H9 (cell line): Measurements from ENCODE around the gene CD58. TPM values are rescaled to one million over a fixed set of nuclear protein-coding genes. Genes with fewer than 3 reads are reported as not detected.

Source experiments
- DNase-seq: peaks from one replicate; pipeline ENCODE4 v3.0.0-alpha.2; 2017
- H2AFZ ChIP-seq: one replicate; pipeline ENCODE4 v1.6.1; 2013; ENCODE audit warnings: mild to moderate bottlenecking, low read length, control low read depth, moderate library complexity
- H2AK5ac ChIP-seq: 2 replicates; pipeline ENCODE4 v1.6.1; 2013; ENCODE audit warnings: low read length, control low read depth, mixed read lengths; ENCODE audit not compliant: insufficient read length
- H2BK120ac ChIP-seq: one replicate; pipeline ENCODE4 v1.6.1; 2013; ENCODE audit warnings: low read depth, mild to moderate bottlenecking, low read length, control low read depth, inconsistent platforms; ENCODE audit not compliant: poor library complexity, severe bottlenecking
- H2BK12ac ChIP-seq: 2 replicates; pipeline ENCODE4 v1.6.1; 2013; ENCODE audit warnings: low read length, control low read depth, mixed read lengths, low read depth; ENCODE audit not compliant: insufficient read length
- H2BK15ac ChIP-seq: 2 replicates; pipeline ENCODE4 v1.6.1; 2013; ENCODE audit warnings: low read depth, low read length, control low read depth
- H2BK20ac ChIP-seq: one replicate; pipeline ENCODE4 v1.6.1; 2013; ENCODE audit warnings: low read depth, mild to moderate bottlenecking, low read length, control low read depth, inconsistent platforms; ENCODE audit not compliant: poor library complexity, severe bottlenecking
- H2BK5ac ChIP-seq: 2 replicates; pipeline ENCODE4 v1.6.1; 2013; ENCODE audit warnings: low read length, control low read depth, mixed read lengths; ENCODE audit not compliant: insufficient read length
- H3K14ac ChIP-seq: 2 replicates; pipeline ENCODE4 v1.6.1; 2013; ENCODE audit warnings: low read length, control low read depth; ENCODE audit not compliant: insufficient read depth
- H3K18ac ChIP-seq: 2 replicates; pipeline ENCODE4 v1.6.1; 2013; ENCODE audit warnings: low read depth, mild to moderate bottlenecking, mixed read lengths, low read length, control low read depth; ENCODE audit not compliant: insufficient read length
- H3K23ac ChIP-seq: 2 replicates; pipeline ENCODE4 v1.6.1; 2013; ENCODE audit warnings: low read length, control low read depth, mixed read lengths, low read depth; ENCODE audit not compliant: insufficient read length
- H3K23me2 ChIP-seq: 2 replicates; pipeline ENCODE4 v1.6.1; 2013; ENCODE audit warnings: low read depth, mild to moderate bottlenecking, mixed read lengths, low read length, control low read depth; ENCODE audit not compliant: insufficient read length, poor library complexity, severe bottlenecking
- H3K27ac ChIP-seq: 2 replicates; pipeline ENCODE4 v1.5.1; 2013; ENCODE audit warnings: low read length, control low read depth, mixed read lengths, low read depth; ENCODE audit not compliant: insufficient read length
- H3K27me3 ChIP-seq: 2 replicates; pipeline ENCODE4 v1.6.1; 2013; ENCODE audit warnings: low read length, control low read depth, inconsistent platforms; ENCODE audit not compliant: insufficient read depth
- H3K4ac ChIP-seq: 2 replicates; pipeline ENCODE4 v1.6.1; 2013; ENCODE audit warnings: low read depth, mild to moderate bottlenecking, control low read depth, inconsistent platforms, low read length, moderate library complexity
- H3K4me1 ChIP-seq: 2 replicates; pipeline ENCODE4 v1.6.1; 2013; ENCODE audit warnings: low read length, control low read depth, inconsistent platforms; ENCODE audit not compliant: insufficient read depth
- H3K4me2 ChIP-seq: 2 replicates; pipeline ENCODE4 v1.6.1; 2013; ENCODE audit warnings: low read length, control low read depth, mixed read lengths; ENCODE audit not compliant: insufficient read length, insufficient read depth
- H3K56ac ChIP-seq: 2 replicates; pipeline ENCODE4 v1.6.1; 2013; ENCODE audit warnings: low read depth, mild to moderate bottlenecking, mixed read lengths, low read length, control low read depth; ENCODE audit not compliant: insufficient read length
- H3K79me1 ChIP-seq: 2 replicates; pipeline ENCODE4 v1.6.1; 2013; ENCODE audit warnings: low read depth, mild to moderate bottlenecking, moderate library complexity, low read length, control low read depth, inconsistent platforms; ENCODE audit not compliant: insufficient read depth, poor library complexity, severe bottlenecking
- H3K79me2 ChIP-seq: 2 replicates; pipeline ENCODE4 v1.6.1; 2013; ENCODE audit warnings: low read length, control low read depth, inconsistent platforms; ENCODE audit not compliant: insufficient read depth
- H3K9ac ChIP-seq: 2 replicates; pipeline ENCODE4 v1.6.1; 2013; ENCODE audit warnings: low read length, control low read depth, mixed read lengths; ENCODE audit not compliant: insufficient read length; ENCODE audit errors: extremely low read depth
- H3K9me3 ChIP-seq: one replicate; pipeline ENCODE4 v1.6.1; 2013; ENCODE audit warnings: low read depth, low read length, inconsistent platforms; ENCODE audit not compliant: control insufficient read depth
- H3T11ph ChIP-seq: one replicate; pipeline ENCODE4 v1.6.1; 2013; ENCODE audit warnings: mild to moderate bottlenecking, low read length, control low read depth, inconsistent platforms
- H4K20me1 ChIP-seq: one replicate; pipeline ENCODE4 v1.6.1; 2013; ENCODE audit not compliant: control insufficient read depth, insufficient read length, insufficient read depth
- H4K5ac ChIP-seq: 2 replicates; pipeline ENCODE4 v1.6.1; 2013; ENCODE audit warnings: low read depth, mild to moderate bottlenecking, mixed read lengths, low read length, control low read depth; ENCODE audit not compliant: insufficient read length
- H4K8ac ChIP-seq: replicated peaks from 2 replicates; pipeline ENCODE4 v1.6.1; 2013; ENCODE audit warnings: low read length, control low read depth, mixed read lengths, low read depth; ENCODE audit not compliant: insufficient read length
- H4K91ac ChIP-seq: 2 replicates; pipeline ENCODE4 v1.6.1; 2013; ENCODE audit warnings: low read depth, mild to moderate bottlenecking, moderate library complexity, mixed read lengths, low read length, control low read depth; ENCODE audit not compliant: insufficient read length
- H3K27ac Mint-ChIP-seq, 3 experiments: 2 replicates in 2 of 3; 3 replicates in 1 of 3; pipeline ENCODE4 v1.8.0; 2020 to 2021; ENCODE audit warnings: mixed read lengths in 3 of 3, mild to moderate bottlenecking in 1 of 3, moderate library complexity in 1 of 3
- H3K27me3 Mint-ChIP-seq: 2 replicates; pipeline ENCODE4 v1.8.0; 2021; ENCODE audit warnings: low read depth, mild to moderate bottlenecking, moderate library complexity, mixed read lengths
- H3K36me3 Mint-ChIP-seq, 3 experiments: 2 replicates in 2 of 3; 3 replicates in 1 of 3; pipeline ENCODE4 v1.8.0; 2020 to 2021; ENCODE audit warnings: low read depth in 3 of 3, mixed read lengths in 3 of 3; ENCODE audit not compliant: insufficient read depth in 1 of 3
- H3K4me1 Mint-ChIP-seq, 2 experiments: 2 replicates each; pipeline ENCODE4 v1.8.0; 2020; ENCODE audit warnings: mixed read lengths in 2 of 2
- H3K4me3 Mint-ChIP-seq, 2 experiments: 2 replicates in 1 of 2; 3 replicates in 1 of 2; pipeline ENCODE4 v1.8.0; 2020 to 2021; ENCODE audit warnings: mild to moderate bottlenecking in 2 of 2, mixed read lengths in 2 of 2, moderate library complexity in 1 of 2
- H3K9me3 Mint-ChIP-seq, 2 experiments: 2 replicates in 1 of 2; 3 replicates in 1 of 2; pipeline ENCODE4 v1.8.0; 2020; ENCODE audit warnings: mild to moderate bottlenecking in 2 of 2, mixed read lengths in 2 of 2, moderate library complexity in 1 of 2
- CTCF ChIP-seq: fragments of 200-600 bp; sonication (generic); conservative IDR thresholded peaks from 3 replicates; pipeline ENCODE4 v1.8.0; 2021; ENCODE audit warnings: antibody characterized with exemption, mild to moderate bottlenecking
- WGBS: extraction: QIAGEN DNeasy Blood & Tissue Kit; methylation state at CpG from one replicate; pipeline ENCODE4 v1.1.7; 2013; ENCODE audit warnings: missing lambda C conversion rate, low lambda C conversion rate, mixed read lengths; ENCODE audit not compliant: insufficient read length; ENCODE audit errors: extremely low coverage; 5-methylcytosine and 5-hydroxymethylcytosine counted together
- total RNA-seq: library from RNA; stranded (reverse); gene quantifications from 2 replicates; pipeline ENCODE4 v1.2.1, GENCODE V29; 2021

CD58 gene
- total RNA-seq, 1 experiment from 2014 or later, result 4.3 TPM

- Histone ChIP-seq H2BK120ac (no peak overlapping the region), H2BK15ac (no peak overlapping the region), H3K4me1 (no peaks in the 10 kb centered on the region), H4K5ac (no peak overlapping the region), H4K20me1 (no peaks in the 10 kb centered on the region), H3K79me2 (no peaks in the 10 kb centered on the region), H2BK12ac (no peak overlapping the region), H3K14ac (no peak overlapping the region), H3K27ac (no peak overlapping the region), H3K9me3 (no peaks in the 10 kb centered on the region), H2BK5ac (no peak overlapping the region), H3K27me3 (no peaks in the 10 kb centered on the region), H3K9ac (no peak overlapping the region), H4K91ac (no peak overlapping the region), H2AK5ac (no peak overlapping the region), H3K18ac (no peak overlapping the region), H2BK20ac (no peak overlapping the region), H3K4ac (no peak overlapping the region), H3K4me2 (no peak overlapping the region), H3K56ac (no peak overlapping the region), H4K8ac (no peak overlapping the region), H3K23ac (no peak overlapping the region), H3K23me2 (no peaks in the 10 kb centered on the region), H3T11ph (no peak overlapping the region), H2AFZ (no peak overlapping the region), H3K79me1 (no peaks in the 10 kb centered on the region)
- H3K4me3 Mint-ChIP-seq, result no peak overlapping the region
- DNase-seq, result no peak
- peaks cover 6% of the 10 kb centered on the region for H3K27me3 Mint-ChIP-seq
- H3K36me3 Mint-ChIP-seq, result peaks cover 11 to 24% (median 18%) of the 10 kb centered on the region in 3 experiments
- WGBS, result no CpG with 5 or more reads among the region's 1 CpG
- H3K4me1 Mint-ChIP-seq, result peaks cover 0 to 3% of the 10 kb centered on the region in 2 experiments; a peak in 1 of 4 replicates
- H3K27ac Mint-ChIP-seq, result no peak overlapping the region
- no peaks in the 10 kb centered on the region; a peak in 1 of 5 replicates for H3K9me3 Mint-ChIP-seq
- no peak for TF ChIP-seq CTCF
Observed at GRCh38 chr1:116538544-116538943, 32.3 kb downstream of the CD58 start.
